HepG2 (cell line): ENCODE results near the gene PRDX2. TPM values are rescaled to one million over a fixed set of nuclear protein-coding genes. Genes with fewer than 3 reads are reported as not detected.

ENCODE experiments used
- CBX5 ChIP-seq: sonication (generic); formaldehyde crosslinking; IDR thresholded peaks from 2 replicates; pipeline ENCODE4 v1.4.0; 2020; ENCODE audit warnings: missing genetic modification reagents, borderline replicate concordance
- JDP2 ChIP-seq: sonication (generic); formaldehyde crosslinking; IDR thresholded peaks from 2 replicates; pipeline ENCODE4 v1.8.1; 2022; ENCODE audit warnings: missing genetic modification reagents, borderline replicate concordance
- MAX ChIP-seq: IDR thresholded peaks from 2 replicates; pipeline ENCODE4 v1.6.1; 2012; ENCODE audit warnings: inconsistent platforms
- SNRNP70 ChIP-seq: fragments of 200-400 bp; formaldehyde crosslinking; IDR thresholded peaks from 2 replicates; pipeline ENCODE4 v1.6.1; 2017; ENCODE audit warnings: mild to moderate bottlenecking, low read depth, low read length, moderate library complexity
- SRF ChIP-seq: IDR thresholded peaks from 2 replicates; pipeline ENCODE4 v1.6.1; 2011; ENCODE audit warnings: mild to moderate bottlenecking, low read depth, low read length, moderate library complexity
- TEF ChIP-seq: sonication (generic); formaldehyde crosslinking; IDR thresholded peaks from 2 replicates; pipeline ENCODE4 v1.5.0; 2020; ENCODE audit warnings: missing genetic modification reagents
- THAP8 ChIP-seq: sonication (generic); formaldehyde crosslinking; IDR thresholded peaks from 2 replicates; pipeline ENCODE4 v1.5.1; 2020; ENCODE audit warnings: missing genetic modification reagents, mild to moderate bottlenecking, borderline replicate concordance
- ZBTB37 ChIP-seq: sonication (generic); formaldehyde crosslinking; IDR thresholded peaks from 2 replicates; pipeline ENCODE4 v1.4.0; 2020; ENCODE audit warnings: mild to moderate bottlenecking, missing genetic modification reagents
- ZFAT ChIP-seq: sonication (generic); formaldehyde crosslinking; conservative IDR thresholded peaks from 2 replicates; pipeline ENCODE4 v1.8.1; 2023; ENCODE audit warnings: missing genetic modification reagents, inconsistent platforms
- ZNF142 ChIP-seq: sonication (generic); formaldehyde crosslinking; IDR thresholded peaks from 2 replicates; pipeline ENCODE4 v1.4.0; 2020; ENCODE audit warnings: missing genetic modification reagents
- polyA plus RNA-seq, 8 experiments: library from polyadenylated mRNA; depleted of rRNA in 3 of 8; stranded (reverse) in 7 of 8; unstranded in 1 of 8; fragments of >200 nt; fragmentation: Illumina TruSeq in 4 of 8; extraction: Trizol in 4 of 8; gene quantifications; 2 replicates each; pipeline versions ENCODE4 v1.2.1 to v1.2.3, GENCODE V29; 2011 to 2016; ENCODE audit warnings: low read depth in 4 of 8, missing spikeins in 1 of 8, mixed read lengths in 1 of 8; ENCODE audit not compliant: insufficient read depth in 1 of 8
- total RNA-seq, 5 experiments: library from RNA; depleted of rRNA; stranded (reverse); fragments of >200 nt; fragmentation: Illumina TruSeq; extraction: Trizol; gene quantifications; 2 replicates each; pipeline ENCODE4 v1.2.3, GENCODE V29; 2016; ENCODE audit warnings: low read depth in 1 of 5

Gene PRDX2
- total and polyA plus RNA-seq, 2 of the 13 experiments (the other 11 are each of a cell fraction or from before 2014, with no cell fraction given): 218 to 381 TPM

- TF ChIP-seq JDP2 (CRISPR knock-in tag) (no peak), SNRNP70 (no peak), ZNF142 (no peak), TEF (CRISPR knock-in tag) (no peak), ZBTB37 (no peak), SRF (no peak), ZFAT (CRISPR knock-in tag) (no peak), CBX5 (CRISPR knock-in tag) (0 out of 2 replicates have a peak, but pooled peaks have one; percentile 47), THAP8 (CRISPR knock-in tag) (no peak), MAX (peak; percentile 89)
These were observed 23.9 kb upstream of the PRDX2 start (continued) for GRCh38 chr19:12825254-12826131.
